HG03520 (cell line): ENCODE data around the gene PDS5A.
"Not testable (repeated sequence)": the region's sequence is repeated elsewhere in the genome, so short reads cannot be mapped to it uniquely, and the experiment has no call there.

ENCODE experiments used
- ATAC-seq: cut with Tn5 transposase; IDR thresholded peaks from one replicate; pipeline ENCODE4 v1.9.1; 2021; ENCODE audit warnings: mild to moderate bottlenecking, moderate library complexity; ENCODE audit not compliant: unreplicated experiment

Gene PDS5A

DNA sequence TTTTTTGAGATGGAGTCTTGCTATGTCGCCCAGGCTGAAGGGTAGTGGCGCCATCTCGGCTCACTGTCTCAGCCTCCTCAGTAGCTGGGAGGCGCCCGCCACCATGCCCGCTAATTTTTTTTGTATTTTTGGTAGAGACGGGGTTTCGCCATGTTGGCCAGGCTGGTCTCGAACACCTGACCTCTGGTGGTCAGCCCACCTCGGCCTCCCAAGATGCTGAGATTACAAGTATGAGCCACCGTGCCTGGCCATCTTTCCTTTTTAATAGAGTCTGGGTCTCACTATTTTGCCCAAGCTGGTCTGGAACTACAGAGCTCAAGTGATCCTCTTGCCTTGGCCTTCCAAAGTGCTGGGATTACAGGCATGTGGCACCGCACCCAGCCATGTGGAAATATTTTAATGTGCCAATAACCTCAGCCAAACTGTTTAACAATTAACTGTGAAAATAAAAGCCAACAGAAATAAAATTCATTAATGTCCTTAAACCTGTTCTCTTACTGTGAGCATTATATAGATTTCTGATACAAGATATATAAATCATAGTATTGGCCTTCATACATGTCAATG, 16.3 kb downstream of the PDS5A start:
- ATAC-seq, result no peak

DNA sequence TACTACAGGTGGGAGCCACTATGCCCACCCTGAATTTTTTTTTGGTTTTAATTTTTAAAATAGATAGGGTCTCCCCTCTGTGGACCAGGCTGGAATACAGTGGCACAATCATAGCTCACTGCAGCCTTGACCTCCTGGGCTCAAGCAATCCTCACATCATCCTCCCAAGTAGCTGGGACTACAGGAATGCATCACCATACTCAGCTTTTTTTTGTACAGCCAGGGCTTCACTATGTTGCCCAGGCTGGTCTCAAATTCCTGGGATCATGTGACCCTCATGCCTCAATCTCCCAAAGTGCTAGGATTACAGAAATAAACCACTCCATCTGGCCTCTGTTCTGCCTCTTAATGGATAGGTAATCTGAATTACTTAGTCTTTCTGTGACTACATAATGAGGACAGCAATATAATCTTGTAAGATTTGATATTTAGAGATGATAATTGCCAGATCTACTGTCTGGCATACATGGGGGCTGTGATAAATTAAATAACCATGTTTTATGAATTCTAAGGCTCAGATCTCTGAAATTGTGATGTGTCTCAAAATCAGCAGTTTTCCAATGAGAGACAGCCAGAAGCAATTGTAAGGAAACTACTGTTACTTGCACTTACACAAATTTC, 26.7 kb downstream of the PDS5A start:
- no peak for ATAC-seq

DNA sequence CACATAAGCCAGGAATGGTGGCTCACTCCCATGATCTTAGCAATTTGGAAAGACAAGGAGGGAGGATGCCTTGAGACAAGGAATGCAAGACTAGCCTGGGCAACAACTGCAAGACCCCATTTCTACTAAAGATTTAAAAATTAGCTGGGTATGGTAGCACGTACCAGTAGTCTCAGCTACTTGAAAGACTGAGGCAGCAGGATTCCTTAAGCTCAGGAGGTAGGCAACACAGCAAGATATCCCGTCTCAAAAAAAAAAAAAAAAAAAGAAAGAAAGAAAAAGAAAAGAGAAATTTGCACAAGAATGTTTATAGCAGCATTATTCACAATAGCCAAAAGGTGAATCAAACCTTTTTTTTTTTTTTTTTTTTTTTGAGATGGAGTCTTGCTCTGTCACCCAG, 29.7 kb downstream of the PDS5A start:
- no peak for ATAC-seq

DNA sequence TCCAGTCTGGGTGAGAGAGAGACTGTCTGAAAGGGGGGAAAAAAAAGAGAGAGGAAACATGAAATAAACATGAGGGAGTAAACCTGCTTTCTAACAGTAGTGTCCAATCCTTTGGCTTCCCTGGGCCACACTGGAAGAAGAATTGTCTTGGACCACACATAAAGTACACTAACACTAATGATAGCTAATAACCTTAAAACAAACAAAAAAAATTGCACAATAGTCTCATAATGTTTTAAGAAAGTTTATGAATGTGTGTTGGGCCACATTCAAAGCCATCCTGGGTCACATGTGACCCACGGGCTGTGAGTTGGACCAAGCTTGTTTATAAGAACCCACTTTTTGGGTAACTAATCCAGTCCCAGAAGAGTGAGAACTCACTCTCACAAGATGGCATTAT, 30.3 kb downstream of the PDS5A start:
- no peak for ATAC-seq

DNA sequence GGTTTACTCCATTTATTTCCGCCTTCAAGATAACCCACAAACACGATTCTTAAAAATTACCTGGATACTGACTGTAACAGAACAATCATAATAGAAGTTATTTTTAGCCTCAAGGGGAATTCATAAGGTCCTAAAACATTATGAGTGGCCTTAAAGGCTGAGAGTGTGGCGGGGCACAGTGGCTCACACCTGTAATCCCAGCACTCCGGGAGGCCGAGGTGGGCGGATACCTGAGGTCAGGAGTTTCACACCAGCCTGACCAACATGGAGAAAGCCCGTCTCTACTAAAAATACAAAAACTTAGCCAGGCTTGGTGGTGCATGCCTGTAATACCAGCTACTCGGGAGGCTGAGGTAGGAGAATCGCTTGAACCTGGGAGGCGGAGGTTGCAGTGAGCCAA, 33.5 kb downstream of the PDS5A start:
- ATAC-seq, result not testable (repeated sequence)

DNA sequence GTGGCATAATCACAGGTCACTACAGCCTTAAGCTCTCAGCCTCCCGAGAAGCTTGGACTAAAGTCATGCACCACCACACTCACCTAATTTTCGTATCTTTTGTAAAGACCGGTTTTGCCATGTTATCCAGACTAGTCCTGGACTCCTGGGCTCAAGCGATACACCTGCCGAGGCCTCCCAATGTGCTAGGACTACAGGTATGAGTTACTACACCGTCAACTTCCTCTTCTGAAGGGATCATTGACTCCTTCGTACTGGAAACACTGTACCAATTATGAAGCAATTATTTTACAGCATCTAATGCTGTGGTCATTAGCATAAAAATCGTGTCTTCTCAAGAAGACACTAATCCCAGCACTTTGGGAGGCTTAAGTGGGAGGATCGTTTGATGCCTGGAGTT, 35.2 kb downstream of the PDS5A start:
- no peak for ATAC-seq

DNA sequence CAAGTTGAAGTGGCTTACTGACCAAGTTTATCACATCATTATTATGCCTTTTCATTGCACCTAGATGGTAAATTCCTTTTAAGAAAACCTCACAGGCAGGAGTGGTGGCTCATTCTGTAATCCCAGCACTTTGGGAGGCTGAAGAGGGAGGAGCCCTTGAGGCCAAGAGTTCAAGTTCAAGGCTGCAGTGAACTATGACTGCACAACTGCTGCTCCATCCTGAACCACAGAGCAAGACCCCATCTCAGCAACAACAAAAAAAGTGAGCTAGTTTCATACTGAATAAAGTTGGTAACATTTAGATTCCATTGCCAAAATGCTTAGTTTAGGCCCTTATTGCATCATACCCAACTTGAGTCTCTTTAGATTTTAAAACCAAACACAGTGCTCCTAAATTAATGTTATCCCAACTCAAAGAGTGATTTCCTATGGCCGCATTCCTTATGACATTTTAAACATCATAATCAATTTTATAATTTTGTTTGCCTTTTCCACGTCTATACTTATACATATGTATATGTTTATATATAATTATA, 36.0 kb downstream of the PDS5A start:
- no peak for ATAC-seq

DNA sequence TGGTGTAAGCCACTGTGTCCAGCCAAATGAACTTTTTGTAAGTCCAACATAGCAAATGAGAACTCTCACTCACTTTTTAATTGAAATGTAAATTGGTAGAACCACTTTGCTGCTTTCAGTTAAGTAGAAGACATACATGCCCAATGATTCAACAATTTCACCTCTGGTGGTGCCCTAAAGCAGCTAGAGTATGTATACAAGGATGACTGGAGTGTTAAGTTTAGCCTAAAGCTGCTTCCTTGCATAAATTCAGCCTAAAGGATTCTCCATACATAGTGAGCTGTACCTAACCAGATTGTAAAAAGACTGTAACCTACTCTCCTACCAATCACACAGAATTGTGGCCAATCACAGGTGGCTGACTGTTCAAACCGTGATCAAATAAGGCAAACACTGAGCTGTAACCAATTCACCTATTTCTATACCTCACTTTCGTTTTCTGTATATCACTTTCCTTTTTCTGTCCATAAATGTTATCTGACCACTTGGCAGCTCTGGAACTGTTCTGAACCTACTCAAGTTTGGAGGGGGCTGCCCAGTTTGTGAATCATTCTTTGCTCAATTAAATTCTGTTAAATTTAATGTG, 39.9 kb downstream of the PDS5A start:
- ATAC-seq, result no peak

DNA sequence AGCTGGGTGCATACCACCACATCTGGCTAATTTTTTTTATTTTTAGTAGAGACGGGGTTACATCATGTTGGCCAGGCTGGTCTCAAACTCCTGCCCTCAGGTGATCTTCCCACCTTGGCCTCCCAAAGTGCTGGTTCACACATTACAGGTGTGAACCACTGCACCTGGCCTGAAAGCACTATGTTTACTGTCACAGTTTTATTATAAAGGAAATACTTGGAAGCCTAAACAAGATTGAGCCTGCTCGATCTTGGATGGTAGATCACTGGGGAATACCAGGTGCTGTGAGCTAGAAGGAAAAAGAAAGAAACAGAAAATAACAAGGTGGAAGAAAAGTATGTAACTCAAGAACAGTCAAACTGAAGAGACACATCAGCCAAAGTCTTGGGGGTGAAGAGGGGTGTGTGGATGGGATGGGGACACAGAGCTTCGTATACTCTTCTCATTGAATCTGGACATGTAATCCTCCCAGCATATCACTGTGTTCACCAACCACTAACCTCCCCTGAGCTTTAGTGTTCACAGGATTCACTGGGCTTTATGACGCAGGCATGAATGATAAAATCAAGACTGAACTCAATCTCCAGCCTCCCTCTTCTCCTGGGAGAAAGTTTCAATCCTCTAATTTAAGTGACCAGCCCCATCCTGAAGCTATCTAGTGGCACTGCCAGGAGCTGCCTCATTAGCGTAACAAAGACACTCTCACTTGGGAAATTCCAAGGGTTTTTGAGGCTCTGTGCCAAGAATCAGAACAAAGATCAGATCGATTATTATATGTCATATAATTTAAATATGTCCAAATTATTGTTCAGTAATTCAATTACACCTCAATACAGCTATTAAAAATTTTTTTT, 40.9 kb downstream of the PDS5A start:
- no peak for ATAC-seq

DNA sequence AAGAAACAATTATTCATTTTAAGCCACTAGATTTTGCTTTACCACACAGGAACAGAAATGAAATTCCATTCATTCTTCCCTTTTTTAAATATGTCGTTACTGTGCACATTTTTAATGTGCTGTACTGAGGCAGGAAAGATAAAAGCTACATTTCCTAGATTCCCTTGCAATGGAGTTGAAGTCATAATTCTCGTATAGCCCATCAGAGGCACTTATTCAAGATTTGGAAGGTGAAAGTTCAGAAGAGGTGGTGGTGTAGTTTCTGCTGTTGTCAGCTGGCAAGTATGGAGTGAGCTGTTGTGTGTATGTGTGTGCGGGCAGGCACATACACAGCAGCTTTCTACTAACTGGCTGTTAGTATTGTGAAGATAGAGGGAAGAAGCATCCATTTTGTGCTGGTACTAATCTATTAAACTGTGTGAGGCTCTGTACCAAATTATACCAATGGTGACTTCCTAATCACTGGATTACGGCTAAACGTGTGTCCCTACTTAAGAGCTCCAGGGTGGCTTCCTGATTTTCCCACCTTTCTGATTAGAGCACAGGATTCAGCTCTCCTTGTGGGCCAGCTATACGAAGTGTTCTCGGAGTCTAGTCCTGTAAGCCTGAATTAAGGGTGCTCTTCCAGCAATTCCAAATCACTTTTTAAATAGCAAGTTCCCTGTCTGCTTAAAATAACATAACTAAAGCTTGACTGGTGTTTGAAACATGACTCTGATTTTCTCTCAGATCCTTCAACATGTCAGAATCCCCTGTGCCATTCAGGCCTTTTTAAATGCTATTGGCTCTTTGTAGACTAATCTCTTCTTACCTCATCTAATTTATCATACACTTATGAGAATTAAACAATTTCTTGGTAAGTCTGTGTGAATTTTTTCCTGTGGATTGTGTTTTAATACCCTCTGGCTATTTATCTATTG, 43.8 kb downstream of the PDS5A start:
- no peak for ATAC-seq

DNA sequence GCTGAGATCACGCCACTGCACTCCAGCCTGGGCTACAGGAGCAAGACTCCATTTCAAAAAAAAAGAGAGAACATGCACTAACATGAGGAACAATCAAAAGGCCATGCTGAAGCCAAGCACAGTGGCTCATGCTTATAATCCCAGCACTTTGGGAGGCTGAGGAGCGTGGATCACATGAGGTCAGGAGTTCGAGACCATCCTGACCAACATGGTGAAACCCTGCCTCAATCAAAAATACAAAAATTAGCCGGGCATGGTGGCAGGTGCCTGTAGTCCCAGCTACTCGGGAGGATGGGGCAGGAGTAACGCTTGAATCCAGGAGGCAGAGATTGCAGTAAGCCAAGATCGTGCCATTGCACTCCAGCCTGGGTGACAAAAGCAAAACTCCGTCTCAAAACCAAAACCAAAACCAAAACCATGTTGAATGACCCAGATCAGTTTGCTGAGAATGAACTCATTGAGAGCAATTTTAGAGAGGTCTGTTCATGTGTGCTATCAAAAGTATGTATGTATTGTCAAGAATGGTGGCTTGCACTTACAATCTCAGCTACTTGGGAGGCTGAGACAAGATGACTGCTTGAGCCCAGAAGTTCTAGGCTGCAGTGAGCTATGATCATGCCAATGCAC, 44.8 kb downstream of the PDS5A start:
- ATAC-seq, result no peak

DNA sequence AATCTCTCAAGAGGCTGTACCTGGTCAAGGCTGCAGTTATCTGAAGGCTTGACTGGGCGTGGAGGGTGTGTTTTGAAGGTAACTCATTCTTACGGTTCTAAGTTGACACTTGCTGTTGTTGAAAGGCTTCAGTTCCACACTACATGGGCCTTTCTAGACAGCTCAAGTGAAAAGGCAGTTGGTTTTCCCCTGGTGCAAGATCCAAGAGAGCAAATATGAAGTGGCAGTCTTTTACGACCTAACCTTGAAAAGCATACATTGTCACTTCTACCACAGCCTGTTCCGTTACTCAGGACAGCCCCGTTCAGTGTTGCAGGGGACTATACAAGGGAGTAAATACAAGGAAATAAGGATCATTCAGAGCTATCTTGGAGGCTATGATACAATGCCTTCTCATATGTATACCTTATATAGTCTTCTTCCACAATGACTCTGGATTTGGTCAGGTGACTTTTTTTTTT, 46.2 kb downstream of the PDS5A start:
- ATAC-seq, result no peak

DNA sequence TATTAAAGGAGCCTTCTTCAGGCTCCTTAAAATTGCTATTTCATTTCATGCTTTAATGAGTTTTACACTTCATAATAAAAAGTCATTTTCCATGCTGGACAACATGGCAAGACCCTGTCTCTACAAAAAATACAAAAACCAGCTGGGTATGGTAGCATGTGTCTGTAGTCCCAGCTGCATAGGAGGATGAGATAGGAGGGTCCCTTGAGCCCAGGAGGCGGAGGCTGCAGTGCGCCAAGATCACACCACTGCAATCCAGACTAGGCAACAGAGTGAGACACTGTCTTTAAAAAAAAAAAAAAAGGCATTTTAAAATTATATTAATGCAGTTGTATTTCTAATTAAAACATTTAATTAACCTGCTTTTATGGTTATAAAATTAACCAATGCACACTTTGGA, 49.2 kb downstream of the PDS5A start:
- no peak for ATAC-seq

DNA sequence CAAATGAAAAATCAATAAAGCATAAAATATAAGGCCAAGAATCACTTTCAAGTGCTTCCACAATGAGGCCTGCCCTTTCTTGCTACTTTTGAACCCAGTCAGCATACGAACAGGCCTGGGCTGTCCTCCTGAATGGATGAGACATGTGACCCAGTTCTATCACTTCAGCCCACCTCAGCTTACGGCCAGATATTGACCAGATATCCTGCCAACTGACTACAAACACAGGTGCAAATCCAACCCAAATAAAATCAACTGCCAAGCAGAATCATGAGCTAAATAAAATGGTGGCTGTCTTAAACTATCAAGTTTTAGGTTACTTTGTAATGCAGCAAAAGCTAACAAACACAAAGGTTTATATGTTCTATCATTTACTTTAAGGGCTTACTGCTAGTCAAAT, 53.7 kb downstream of the PDS5A start:
- ATAC-seq, result no peak

DNA sequence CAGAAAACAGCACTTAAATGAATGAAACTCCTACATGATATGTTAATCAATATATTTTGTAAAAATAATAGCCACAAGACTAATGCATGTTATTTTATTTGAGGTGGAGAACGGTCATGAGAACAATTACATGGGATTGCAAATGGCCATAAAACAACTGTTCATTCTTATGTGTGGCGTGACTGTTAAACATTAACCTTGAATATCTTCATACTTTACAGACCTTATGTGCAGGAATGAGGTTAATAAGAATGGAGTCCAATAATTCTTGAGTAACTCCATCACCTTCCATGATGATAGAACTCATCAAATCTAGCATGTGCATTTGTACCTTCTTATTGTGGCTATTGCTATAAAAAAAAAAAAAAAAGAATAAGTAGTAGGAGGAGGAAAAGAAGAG, 55.3 kb downstream of the PDS5A start:
- ATAC-seq, result no peak

DNA sequence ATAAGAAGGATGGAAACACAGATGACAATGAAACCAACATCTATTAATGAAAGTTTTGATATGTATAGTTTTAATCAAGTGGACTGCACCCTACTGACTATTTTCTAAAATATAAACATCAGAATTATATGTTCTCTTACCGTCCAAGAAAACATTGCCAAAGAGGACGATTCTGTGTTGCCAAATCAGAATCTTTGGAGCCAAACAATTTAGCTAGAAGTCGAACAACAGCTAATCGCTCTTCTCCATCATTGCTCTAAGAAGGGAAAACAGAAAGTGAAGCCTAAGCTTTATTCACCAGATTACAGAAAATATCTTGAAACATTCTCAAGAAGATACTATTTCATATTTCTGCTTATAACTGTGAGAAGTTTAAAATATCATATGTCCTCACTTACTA, 64.2 kb downstream of the PDS5A start:
- ATAC-seq, result no peak

DNA sequence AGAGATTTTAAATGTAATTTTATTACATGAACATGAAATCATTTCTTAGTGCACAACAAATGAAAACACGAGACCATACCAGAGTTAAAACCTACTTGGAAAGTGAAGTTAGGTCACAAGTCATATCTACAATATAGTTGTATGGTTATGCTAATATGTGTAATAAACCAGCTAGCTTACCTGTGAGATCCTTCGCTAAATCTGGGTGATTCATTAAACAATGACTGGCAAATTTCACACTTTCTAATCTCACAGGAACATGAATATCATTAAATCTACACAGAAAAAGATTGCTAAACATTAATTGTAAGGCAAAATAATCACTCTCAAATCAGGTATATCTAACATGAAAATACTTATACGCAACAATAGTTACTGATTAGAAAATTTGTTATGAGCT, 67.6 kb downstream of the PDS5A start:
- ATAC-seq, result no peak

DNA sequence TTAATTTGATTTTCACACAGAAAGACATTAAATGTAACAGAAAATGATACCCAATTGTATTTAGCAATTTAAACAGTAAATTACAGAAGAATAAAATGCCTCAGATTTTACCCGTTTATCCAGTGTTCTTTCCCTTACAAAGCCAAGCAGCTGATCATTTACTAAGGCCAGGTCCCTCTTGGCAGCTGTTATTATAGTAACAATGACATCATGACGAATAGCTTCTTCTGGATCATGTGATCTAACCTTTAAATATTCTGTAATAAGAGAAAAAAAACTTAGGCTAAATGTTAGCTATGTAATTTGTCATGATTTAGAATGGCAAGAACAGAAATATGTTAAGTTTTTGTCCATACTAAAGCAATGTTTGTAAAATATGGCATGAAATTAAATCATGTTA, 69.4 kb downstream of the PDS5A start:
- ATAC-seq, result no peak

DNA sequence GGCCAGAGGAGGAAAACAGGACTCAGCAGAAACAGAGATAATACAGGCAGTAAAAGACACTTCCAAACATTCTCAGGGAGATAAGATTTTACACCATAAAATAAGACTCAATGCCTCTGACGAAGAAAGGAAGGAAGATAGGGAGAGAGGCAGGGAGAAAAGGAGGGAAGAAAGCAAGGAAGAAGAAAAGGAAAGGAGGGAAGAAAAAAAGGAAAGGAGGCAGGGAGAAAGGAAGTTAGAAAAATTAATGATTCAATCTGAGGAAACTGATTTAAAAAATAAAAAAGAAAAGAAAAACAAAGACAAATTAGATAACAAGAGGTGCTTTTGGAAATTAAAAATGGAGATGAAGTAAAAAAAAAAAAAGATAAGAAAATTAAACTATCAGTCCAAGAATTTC, 72.1 kb downstream of the PDS5A start:
- no peak for ATAC-seq

DNA sequence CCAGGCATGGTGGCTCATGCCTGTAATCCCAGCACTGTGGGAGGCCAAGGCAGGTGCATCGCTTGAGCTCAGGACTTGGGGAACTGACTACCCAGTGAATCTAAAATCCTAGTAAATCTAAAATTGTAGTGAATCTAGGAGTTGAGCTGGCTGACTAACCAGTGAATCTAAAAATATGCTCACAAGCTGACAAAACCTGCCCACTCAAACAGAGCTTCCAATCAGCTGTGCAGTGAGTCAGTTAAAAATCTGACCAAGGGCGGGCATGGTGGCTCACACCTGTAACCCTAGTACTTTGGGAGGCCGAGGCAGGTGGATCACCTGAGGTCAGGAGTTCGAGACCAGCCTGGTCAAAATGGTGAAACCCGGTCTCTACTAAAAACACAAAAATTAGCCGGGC, 72.7 kb downstream of the PDS5A start:
- not testable (repeated sequence) for ATAC-seq
